ENCODE results near the gene TTLL10. TPM values are rescaled to one million over a fixed set of nuclear protein-coding genes. Genes with fewer than 3 reads are reported as not detected.
"Not testable (repeated sequence)": the region's sequence is repeated elsewhere in the genome, so short reads cannot be mapped to it uniquely, and the experiment has no call there.

The TTLL10 gene
- total RNA-seq, 3 donors from 2014 or later (not counting 1 experiment from before 2014, with no cell fraction given), result 0.23 to 1.7 (median 1.7) TPM

DNA sequence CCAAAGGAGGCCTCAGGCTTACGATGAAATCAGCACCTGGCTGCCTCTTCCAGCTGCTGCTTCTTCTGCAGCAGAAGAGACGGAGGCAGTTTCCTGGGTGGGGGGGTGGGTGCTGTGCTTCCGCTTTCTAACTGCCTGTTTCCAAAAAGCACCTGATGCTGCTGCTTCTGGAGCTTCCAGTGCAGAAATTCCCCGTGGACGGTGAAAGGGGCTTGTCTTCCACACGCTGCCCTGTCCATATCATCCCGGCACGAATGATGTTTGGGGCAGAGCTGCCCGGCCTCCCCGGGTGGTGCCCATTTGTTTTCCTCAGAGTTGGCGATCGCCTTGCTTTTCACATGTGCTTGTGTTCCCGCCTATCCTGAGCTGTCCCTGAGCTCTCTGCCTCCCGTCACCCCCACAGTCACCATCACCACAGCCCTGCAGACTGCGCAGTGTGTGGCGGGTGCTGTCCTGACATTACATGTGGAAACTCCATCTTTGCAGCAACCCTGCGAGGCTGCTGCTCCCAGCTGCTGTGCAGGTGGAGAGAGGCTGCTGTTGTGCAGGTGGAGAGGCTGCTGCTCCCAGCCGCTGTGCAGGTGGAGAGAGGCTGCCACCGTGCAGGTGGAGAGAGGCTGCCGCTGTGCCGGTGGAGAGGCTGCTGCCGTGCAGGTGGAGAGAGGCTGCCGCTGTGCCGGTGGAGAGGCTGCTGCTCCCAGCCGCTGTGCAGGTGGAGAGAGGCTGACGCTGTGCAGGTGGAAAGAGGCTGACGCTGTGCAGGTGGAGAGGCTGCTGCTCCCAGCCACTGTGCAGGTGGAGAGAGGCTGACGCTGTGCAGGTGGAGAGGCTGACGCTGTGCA lies 1.8 kb downstream of the TTLL10 start:
- TF ChIP-seq CTCF (IDR thresholded peaks at IDR 0.05), result no peak
- H3K9me3 Mint-ChIP-seq, result no peaks in the 10 kb centered on the region
- H3K36me3 ChIP-seq (ENCODE audit: control insufficient read depth, insufficient read depth, low read length), result no peaks in the 10 kb centered on the region
- DNase-seq (peak in 1 of 2 donors; percentile 40), ATAC-seq (no peak)
- H3K9me3 ChIP-seq (ENCODE audit: control insufficient read depth, insufficient read depth, low read length), result no peaks in the 10 kb centered on the region
- no peak overlapping the region for H3K27ac ChIP-seq (ENCODE audit: low read length)
- no peak overlapping the region for H3K4me3 Mint-ChIP-seq
- H3K4me1 ChIP-seq (ENCODE audit: control insufficient read depth, insufficient read depth, low read length), result peaks cover 41% of the 10 kb centered on the region
- H3K4me1 Mint-ChIP-seq, result peaks cover 4 to 12% of the 10 kb centered on the region in 2 donors
- intact Hi-C loops (cut with micrococcal nuclease), result no loop called here
- H3K36me3 Mint-ChIP-seq, result no peaks in the 10 kb centered on the region
- no peak overlapping the region for H3K4me3 ChIP-seq (ENCODE audit: low read length)
- peaks cover 0 to 19% of the 10 kb centered on the region in 2 donors for H3K27me3 Mint-ChIP-seq (ENCODE audit: low read depth in 2 of 2)
- 86% methylated on average over 29 of the region's 29 CpGs for WGBS (ENCODE audit: insufficient coverage)
- peaks cover 6% of the 10 kb centered on the region for H3K27me3 ChIP-seq (ENCODE audit: control insufficient read depth, insufficient read depth, low read length)
- no peak overlapping the region for H3K27ac Mint-ChIP-seq

DNA sequence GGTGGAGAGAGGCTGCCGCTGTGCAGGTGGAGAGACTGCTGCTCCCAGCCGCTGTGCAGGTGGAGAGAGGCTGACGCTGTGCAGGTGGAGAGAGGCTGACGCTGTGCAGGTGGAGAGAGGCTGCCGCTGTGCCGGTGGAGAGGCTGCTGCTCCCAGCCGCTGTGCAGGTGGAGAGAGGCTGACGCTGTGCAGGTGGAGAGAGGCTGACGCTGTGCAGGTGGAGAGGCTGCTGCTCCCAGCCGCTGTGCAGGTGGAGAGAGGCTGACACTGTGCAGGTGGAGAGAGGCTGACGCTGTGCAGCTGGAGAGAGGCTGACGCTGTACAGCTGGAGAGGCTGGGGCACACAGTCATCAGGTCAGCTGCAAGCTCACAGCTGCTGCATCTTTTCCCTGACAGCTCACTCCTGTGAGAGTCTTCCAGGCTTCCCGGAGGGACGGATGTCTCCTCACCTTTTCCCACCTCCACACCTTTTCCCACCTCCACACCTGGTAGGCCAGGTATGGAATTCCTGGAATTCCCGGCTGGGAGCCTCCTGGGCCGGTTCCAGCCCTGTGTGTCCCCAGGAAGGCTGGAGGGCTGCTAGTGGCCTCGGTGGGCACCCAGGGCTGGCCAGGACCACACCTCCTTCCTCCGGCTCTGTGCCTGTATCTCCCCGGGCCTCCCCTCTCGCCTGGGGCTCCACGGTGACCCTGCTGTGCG lies 2.5 kb downstream of the TTLL10 start:
- DNase-seq; H3K9me3 Mint-ChIP-seq; H3K36me3 Mint-ChIP-seq; H3K4me3 Mint-ChIP-seq; H3K27me3 ChIP-seq (ENCODE audit: control insufficient read depth, insufficient read depth, low read length); H3K9me3 ChIP-seq (ENCODE audit: control insufficient read depth, insufficient read depth, low read length); intact Hi-C loops (cut with micrococcal nuclease); H3K27ac ChIP-seq (ENCODE audit: low read length); ATAC-seq; H3K27ac Mint-ChIP-seq; H3K4me3 ChIP-seq (ENCODE audit: low read length); H3K36me3 ChIP-seq (ENCODE audit: control insufficient read depth, insufficient read depth, low read length): not testable (repeated sequence)
- Mint-ChIP-seq H3K4me1 (peaks cover 4 to 16% of the 10 kb centered on the region in 2 donors), H3K27me3 (ENCODE audit: low read depth in 2 of 2) (peaks cover 0 to 21% of the 10 kb centered on the region in 2 donors)
- peaks cover 35% of the 10 kb centered on the region for H3K4me1 ChIP-seq (ENCODE audit: control insufficient read depth, insufficient read depth, low read length)
- WGBS (ENCODE audit: insufficient coverage), result 69% methylated on average over 22 of the region's 22 CpGs

GRCh38 chr1:1176931-1177330 lies 3.3 kb downstream of the TTLL10 start:
- Histone ChIP-seq H3K4me1 (ENCODE audit: control insufficient read depth, insufficient read depth, low read length) (peaks cover 35% of the 10 kb centered on the region), H3K27ac (ENCODE audit: low read length) (no peak overlapping the region), H3K36me3 (ENCODE audit: control insufficient read depth, insufficient read depth, low read length) (no peaks in the 10 kb centered on the region), H3K27me3 (ENCODE audit: control insufficient read depth, insufficient read depth, low read length) (peaks cover 2% of the 10 kb centered on the region), H3K4me3 (ENCODE audit: low read length) (no peak overlapping the region), H3K9me3 (ENCODE audit: control insufficient read depth, insufficient read depth, low read length) (no peaks in the 10 kb centered on the region)
- ATAC-seq (no peak), DNase-seq (no peak)
- no peak overlapping the region for H3K27ac Mint-ChIP-seq
- no peak for TF ChIP-seq CTCF (IDR thresholded peaks at IDR 0.05)
- no peak overlapping the region for H3K4me3 Mint-ChIP-seq
- WGBS (ENCODE audit: insufficient coverage), result 85% methylated on average over 6 of the region's 7 CpGs
- no peaks in the 10 kb centered on the region for H3K9me3 Mint-ChIP-seq
- intact Hi-C loops (cut with micrococcal nuclease), result no loop called here
- peaks cover 0 to 23% of the 10 kb centered on the region in 2 donors for H3K27me3 Mint-ChIP-seq (ENCODE audit: low read depth in 2 of 2)
- no peaks in the 10 kb centered on the region for H3K36me3 Mint-ChIP-seq
- peaks cover 8 to 19% of the 10 kb centered on the region in 2 donors for H3K4me1 Mint-ChIP-seq

All from natural killer cell (primary cell).